ENCODE data around the gene ANKRD44. TPM values are rescaled to one million over a fixed set of nuclear protein-coding genes. Genes with fewer than 3 reads are reported as not detected.
A peak's percentile ranks its signal among the peaks of the same experiment; 100 is the strongest.

ANKRD44 gene
- polyA plus RNA-seq, 5 donors = 20.4 to 36.3 (median 25.8) TPM

DNA sequence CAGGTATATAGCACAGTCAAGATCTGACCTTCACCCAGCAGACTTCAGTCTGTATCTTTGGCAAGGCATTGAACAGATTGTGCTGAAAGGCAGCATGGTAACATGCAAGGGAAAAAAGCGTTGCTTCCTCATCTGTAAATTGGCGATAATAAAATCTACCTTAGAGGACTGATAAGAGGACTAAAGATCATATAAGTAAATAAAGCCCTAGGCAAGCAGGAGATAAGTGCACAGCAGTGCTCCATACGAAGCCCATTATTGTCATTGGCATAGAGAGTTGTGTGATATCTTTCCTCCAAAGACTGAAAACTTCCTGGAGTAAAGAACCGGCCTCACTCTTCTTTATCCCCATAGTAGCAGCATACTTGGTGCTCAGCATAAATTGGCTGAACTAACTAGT, 162.6 kb downstream of the ANKRD44 start:
- DNase-seq = no peak

- no peak for DNase-seq
Observed at GRCh38 chr2:197146995-197147394, 163.6 kb downstream of the ANKRD44 start.

GRCh38 chr2:197145471-197146056, 165.0 kb downstream of the ANKRD44 start:
- no peak for DNase-seq

- DNase-seq = peak in 1 of 2 donors; percentile 25
Observed at GRCh38 chr2:197144183-197144582, 166.4 kb downstream of the ANKRD44 start.

DNA sequence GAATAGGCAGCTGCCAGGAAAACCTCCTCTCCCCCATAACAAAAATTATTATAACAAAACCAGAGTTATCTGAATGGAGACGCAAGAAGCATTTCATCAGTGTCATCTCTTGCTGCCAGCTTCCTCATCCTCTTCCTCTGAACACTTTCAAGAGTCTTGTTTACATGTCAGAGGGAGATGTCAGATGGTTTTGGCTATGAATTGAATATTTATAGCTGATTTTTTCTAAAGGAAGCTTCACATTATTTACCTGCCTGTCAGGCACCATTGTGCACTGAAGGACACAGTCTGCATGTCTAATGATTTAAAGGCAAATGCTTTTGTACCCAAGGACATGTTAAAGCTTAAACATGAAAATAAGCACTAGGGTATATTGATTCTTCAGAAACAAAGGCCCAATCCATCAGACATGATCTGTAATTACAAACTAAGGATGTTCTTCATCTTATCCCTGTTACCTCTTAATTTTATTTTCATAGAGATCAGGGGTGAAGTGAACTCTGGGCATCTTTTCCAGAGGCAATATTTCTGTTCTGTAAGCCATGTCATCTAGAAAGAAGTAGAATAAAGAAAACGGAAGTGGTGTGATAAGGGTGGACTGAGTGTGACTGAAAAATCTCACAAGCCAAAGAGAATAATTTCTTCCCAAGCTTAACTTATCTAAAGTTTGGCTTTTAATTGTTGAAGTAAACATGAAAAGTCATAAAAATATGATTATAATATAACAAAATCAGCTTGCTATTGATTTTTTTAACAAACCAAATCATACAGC, 168.7 kb downstream of the ANKRD44 start:
- DNase-seq = no peak

DNA sequence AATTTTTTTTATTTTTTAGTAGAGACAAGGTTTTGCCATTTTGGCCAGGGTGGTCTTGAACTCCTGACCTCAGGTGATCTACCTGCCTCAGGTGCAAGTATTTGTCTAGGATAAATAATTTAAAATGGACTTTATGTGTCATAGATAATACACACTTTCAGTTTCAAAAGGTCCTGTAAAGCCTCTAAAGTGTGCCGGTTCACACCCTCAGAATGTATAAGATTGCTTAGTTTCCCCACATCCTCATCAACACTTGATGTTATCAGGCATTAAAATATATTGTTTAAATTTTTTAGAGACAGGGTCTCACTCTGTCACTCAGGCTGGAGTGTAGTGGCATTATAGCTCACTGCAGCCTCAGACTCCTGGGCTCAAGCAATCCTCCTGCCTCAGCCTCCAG, 170.5 kb downstream of the ANKRD44 start:
- no peak for DNase-seq

DNA sequence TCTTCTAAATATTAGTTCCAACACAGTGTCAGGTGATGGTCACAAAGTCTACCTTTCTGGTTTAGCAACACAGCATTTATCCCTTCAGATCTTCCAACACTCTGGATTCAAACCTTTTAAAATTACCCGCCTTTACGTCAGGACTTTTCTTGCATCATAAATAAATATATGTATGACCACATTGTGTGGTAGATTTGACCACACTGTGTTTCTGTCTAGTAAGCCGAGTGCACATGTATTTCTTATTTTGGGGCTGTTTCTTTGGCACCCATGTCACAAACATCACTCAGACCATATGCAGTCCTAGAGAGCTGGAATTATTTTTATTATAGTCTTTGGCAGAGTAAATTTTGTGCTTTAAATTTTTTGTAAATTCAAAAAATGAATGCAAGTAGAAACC, 172.1 kb downstream of the ANKRD44 start:
- no peak for DNase-seq

DNA sequence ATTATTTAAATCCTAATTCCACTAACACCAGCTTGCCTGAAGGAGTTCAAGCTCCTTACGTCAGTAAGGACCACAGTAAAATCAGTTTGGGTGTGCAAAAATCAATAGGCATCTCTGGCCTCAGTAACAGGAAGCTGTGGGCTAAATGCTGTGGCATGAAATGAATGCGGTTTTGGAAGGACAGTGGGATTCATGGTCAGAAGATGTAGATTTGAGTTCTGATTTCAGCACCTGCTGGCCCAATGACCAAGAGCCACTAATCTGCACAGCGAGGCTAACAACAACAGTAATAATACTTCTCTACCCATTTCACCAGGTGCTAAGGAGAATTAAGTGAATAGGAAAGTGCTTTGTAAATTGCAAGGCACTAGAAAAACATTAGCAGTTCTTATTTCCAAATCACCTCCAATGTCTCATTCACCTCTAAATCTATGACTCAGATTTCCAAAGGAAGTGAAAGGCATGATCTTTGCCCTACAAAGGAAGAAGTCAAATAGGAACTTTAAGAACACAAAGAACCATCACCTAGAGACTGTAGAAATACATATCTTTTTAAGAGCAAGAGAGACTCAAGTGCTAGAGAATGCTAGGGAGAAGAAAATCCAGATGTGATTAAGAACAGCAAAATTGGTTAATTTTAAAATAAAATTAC, 172.6 kb downstream of the ANKRD44 start:
- no peak for DNase-seq

- DNase-seq = no peak
Observed at GRCh38 chr2:197137231-197137630, 173.3 kb downstream of the ANKRD44 start.

GRCh38 chr2:197136452-197136851, 174.1 kb downstream of the ANKRD44 start:
- no peak for DNase-seq

DNA sequence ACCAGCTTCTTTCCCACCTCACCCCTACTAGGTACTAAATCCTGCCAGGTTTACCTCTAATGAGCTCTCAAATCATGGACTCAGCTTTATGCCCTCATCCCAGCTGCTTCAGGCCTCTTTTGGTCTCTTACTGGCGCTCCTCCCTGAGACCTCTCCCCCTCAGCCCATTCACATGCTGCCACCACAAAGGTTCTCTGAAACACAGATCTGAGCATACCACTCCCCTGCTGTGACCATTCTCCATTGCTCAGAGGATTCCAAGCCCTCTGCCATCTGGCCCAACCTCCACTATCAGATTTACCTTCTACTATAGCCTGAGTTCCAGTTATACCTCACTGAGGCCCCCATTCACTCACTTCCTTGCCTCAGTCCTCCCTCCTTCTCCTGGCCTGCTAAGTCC, 174.8 kb downstream of the ANKRD44 start:
- DNase-seq = no peak

DNA sequence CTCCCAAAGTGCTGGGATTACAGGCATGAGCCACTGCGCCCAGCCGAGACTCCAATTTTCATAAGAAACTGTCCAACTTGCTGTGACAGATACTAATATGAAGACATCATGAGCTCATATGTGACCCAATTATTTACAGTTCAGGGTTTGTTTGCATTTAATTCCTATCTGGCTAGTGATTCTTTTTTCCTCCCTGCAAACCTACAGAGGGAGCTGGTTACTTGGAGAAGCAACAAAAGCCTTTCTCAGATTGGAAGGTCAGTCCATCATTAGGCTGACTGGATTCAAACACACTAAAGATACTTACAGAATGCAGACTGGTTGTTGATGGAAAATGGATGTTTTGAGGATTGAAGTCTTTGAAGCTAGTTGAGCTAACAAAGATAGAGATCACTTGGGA, 176.4 kb downstream of the ANKRD44 start:
- DNase-seq = no peak

DNA sequence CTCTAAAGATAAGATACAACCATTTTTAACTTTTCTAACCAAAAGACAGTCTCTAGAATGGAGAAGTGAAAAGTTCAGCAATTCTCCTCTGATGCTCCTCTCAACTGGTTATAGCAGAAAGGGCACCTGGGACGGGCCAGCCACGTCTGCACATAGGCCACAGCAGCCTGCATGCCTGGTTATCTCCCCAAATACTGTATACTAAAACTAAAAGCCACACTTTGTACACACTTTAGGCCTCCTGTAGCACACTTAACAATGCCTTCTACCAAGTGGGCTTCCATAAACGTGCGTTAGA, 179.1 kb downstream of the ANKRD44 start:
- no peak for DNase-seq

GRCh38 chr2:197130318-197130717, 180.3 kb downstream of the ANKRD44 start:
- no peak for DNase-seq

DNA sequence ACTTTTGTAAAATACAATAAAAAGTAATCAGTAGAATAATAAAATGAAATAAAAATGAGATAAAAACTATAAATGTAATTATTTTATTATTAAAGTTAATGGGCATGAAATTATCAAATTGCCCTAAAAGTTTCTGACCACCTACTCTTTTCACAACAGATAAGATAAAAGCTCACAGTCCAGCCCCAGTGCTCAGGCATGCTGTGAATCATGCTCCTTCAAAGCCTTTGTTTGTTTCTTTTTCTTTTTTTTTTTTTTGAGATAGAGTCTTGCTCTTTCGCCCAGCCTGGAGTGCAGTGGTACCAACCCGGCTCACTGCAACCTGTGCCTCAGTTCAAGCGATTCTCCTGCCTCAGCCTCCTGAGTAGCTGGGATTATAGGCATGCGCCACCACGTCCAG, 181.7 kb downstream of the ANKRD44 start:
- no peak for DNase-seq

- no peak for DNase-seq
Observed at GRCh38 chr2:197128126-197128525, 182.5 kb downstream of the ANKRD44 start.

GRCh38 chr2:197126630-197127352, 183.8 kb downstream of the ANKRD44 start:
- DNase-seq = no peak

DNA sequence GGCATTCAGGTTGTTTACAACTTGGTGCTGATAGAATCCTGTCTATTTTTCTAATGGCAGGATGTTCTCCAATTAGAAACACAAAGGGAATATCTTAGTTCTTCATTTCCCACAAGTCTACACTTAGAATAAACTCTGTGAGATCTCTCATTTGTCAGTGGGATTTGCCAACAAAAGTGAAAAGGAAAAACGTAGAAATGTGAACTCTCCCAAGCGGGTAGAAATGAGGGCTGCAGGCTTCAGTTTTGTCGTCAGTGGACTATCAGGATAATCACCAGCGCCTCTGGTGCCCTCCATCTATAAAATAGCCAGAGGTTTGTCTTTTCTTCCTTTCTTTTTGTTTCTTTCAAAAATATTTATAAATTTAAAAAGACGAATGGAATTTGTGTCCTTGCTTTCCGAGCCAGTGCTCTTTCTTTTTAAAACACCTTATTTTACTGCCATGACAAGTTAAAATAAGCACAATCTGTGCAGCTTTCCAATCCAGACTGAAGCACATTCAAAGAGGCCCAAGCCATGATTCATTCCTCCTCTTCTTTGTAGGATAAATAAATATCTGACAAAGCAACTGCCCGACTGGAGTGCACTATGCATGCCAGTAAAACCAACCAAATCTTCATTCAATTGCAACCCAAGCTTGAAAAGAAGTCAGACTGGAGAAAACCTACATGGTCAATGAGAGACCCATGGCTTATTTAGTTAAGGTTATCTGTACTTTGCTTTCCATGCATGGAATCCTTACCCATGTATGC, 185.8 kb downstream of the ANKRD44 start:
- DNase-seq = no peak

DNA sequence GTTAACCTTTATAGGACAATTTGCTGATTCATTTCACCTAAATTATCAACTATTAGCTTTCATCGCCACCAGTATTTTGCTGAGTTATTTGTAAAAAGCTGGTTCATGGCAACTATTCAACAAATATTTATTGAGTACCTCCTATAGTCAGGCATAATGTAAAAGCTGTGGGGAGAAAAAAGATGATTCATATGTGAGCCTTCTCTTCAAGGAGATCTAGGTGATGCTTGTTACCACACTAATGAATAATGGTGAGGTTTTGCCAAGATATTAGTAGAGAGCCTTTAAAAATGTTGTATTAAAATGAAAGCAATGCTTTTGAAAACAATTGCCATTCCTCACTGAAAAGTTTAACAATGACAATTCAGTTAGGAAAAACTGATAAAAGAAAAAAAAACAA, 187.8 kb downstream of the ANKRD44 start:
- DNase-seq = no peak

DNA sequence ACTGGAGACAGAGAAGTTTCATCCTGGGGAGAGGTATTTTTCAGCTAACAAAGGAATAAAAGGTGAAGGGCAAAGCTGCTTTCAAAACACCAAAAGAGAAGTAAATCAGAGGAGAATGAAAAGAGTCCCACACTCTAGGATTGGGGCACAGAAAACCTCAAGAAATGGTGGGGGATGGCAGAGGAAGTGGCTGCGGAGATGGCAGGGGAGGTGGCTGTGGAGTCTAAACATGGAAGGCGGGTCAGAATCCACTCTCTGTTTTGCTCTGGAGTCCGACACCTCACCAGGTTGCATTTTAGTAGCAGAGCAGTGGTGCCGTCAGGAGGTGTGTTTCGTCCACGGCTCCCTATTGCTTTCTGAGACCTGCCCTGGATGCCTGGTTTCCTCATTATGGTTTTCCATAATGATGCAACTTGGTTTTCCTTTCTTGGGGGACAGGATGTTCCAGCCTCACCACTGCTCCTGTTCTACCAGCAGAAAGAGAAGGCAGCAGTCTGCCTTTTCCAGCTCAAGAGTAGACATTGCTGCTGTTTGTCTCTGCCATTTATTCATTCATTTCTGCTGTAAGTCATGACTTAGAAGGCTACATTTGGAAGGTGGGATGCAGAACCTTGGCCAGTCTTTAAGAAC, 188.7 kb downstream of the ANKRD44 start:
- no peak for DNase-seq

DNA sequence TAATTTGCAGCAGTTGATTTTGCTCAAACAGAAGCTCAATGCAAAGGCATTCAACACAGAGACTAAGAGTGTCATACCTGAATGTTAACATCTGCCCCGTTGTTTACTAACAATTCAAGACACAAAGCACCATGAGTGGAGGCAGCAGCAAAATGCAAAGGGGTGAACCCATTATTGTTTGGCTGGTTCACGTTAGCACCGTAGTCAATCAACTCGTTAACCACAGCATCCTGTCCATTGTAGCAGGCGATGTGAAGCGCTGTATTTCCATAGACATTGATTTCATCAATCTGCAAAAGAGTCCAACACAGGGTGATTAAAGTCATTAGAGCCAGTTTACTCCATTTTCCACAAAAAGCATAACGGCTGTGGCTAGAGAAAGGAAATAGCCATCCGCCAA, 189.3 kb downstream of the ANKRD44 start:
- DNase-seq = no peak

Data from right lung (tissue), 5 donors.